ENCODE results near the gene LHX6. TPM values are rescaled to one million over a fixed set of nuclear protein-coding genes. Genes with fewer than 3 reads are reported as not detected.

Gene LHX6
- polyA plus RNA-seq, 1 donor: 1.1 TPM

DNA sequence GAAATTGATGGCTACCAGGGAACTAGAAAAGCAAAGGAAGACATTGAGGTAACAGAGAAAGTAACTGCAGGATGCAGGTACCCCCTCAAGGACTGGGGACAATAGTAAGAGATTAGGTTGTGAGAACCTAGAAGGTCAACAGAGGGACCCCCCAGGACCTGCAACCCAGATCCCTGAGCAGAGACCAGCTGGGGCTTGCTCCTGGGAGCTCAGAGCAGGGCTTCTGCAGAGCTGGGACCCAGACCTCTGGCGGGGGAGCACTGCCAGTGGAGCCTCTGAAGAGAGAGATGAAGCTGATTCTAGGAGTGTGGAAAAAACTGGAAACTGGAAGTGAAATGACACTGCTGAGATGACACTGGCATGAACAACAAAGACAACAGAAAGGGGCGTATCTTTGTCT lies 51.8 kb downstream of the LHX6 start:
- H3K4me1 ChIP-seq (ENCODE audit: control insufficient read depth, insufficient read depth, low read length): peaks cover 30% of the 10 kb centered on the region
- 90% methylated on average over 2 of the region's 2 CpGs for WGBS (ENCODE audit: insufficient coverage, low lambda C conversion rate)
- no peaks in the 10 kb centered on the region for H3K27me3 ChIP-seq (ENCODE audit: control insufficient read depth, insufficient read depth, low read length)
- no peaks in the 10 kb centered on the region for H3K36me3 ChIP-seq (ENCODE audit: control insufficient read depth, insufficient read depth, low read length)
- H3K9me3 ChIP-seq (ENCODE audit: control insufficient read depth, low read depth, low read length): no peaks in the 10 kb centered on the region
- DNase-seq: no peak
- no peak overlapping the region for H3K4me3 ChIP-seq (ENCODE audit: low read length)
- no peak overlapping the region for H3K27ac ChIP-seq (ENCODE audit: low read length)

DNA sequence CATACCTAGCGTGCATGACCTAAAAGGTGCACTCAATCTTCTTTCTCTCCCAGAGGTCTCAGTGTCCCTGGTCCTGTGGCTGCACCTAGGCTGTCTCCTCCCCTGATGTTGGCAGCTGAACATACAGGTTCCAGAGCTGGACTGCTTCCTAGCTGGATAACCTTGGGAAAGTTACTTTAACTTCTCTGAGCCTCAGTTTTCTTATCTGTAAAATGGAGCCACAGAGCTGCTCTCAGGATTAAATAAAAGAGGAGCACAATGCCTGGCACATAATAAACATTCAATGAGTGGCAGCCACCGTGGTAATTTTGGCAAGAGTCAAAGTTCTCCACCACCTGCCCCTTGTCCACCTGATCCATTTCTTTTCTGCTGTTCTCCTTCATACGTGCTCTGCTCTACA lies 55.1 kb downstream of the LHX6 start:
- H3K4me1 ChIP-seq (ENCODE audit: control insufficient read depth, insufficient read depth, low read length): peaks cover 5% of the 10 kb centered on the region
- no peak overlapping the region for H3K27ac ChIP-seq (ENCODE audit: low read length)
- H3K27me3 ChIP-seq (ENCODE audit: control insufficient read depth, insufficient read depth, low read length): peaks cover 7% of the 10 kb centered on the region
- no peak overlapping the region for H3K4me3 ChIP-seq (ENCODE audit: low read length)
- WGBS (ENCODE audit: insufficient coverage, low lambda C conversion rate): no CpG with 5 or more reads among the region's 3 CpGs
- no peak for DNase-seq
- H3K36me3 ChIP-seq (ENCODE audit: control insufficient read depth, insufficient read depth, low read length): no peaks in the 10 kb centered on the region
- no peaks in the 10 kb centered on the region for H3K9me3 ChIP-seq (ENCODE audit: control insufficient read depth, low read depth, low read length)

DNA sequence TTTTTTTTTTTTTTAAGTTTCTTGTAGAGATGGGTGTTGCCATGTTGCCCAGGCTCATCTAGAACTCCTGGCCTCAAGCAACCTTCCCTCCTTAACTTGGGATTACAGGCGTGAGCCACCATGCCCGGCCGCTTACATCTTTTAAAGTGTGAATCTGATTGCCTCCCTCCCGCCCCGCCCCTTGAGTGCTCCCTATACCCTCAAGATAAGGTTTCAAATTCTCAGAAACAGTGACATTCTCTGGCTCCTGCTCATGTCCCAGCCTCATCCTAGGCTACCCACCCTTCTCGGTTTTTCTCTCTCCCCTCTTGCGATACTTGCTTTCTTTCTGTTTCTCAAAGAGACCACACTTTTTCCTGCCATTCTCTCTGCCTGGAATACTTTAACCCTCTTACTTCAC lies 56.6 kb downstream of the LHX6 start:
- Histone ChIP-seq H3K9me3 (ENCODE audit: control insufficient read depth, low read depth, low read length) (no peaks in the 10 kb centered on the region), H3K27ac (ENCODE audit: low read length) (no peak overlapping the region), H3K36me3 (ENCODE audit: control insufficient read depth, insufficient read depth, low read length) (no peaks in the 10 kb centered on the region), H3K4me1 (ENCODE audit: control insufficient read depth, insufficient read depth, low read length) (no peaks in the 10 kb centered on the region), H3K27me3 (ENCODE audit: control insufficient read depth, insufficient read depth, low read length) (peaks cover 10% of the 10 kb centered on the region), H3K4me3 (ENCODE audit: low read length) (no peak overlapping the region)
- no peak for DNase-seq
- WGBS (ENCODE audit: insufficient coverage, low lambda C conversion rate): 95% methylated on average over 2 of the region's 7 CpGs

DNA sequence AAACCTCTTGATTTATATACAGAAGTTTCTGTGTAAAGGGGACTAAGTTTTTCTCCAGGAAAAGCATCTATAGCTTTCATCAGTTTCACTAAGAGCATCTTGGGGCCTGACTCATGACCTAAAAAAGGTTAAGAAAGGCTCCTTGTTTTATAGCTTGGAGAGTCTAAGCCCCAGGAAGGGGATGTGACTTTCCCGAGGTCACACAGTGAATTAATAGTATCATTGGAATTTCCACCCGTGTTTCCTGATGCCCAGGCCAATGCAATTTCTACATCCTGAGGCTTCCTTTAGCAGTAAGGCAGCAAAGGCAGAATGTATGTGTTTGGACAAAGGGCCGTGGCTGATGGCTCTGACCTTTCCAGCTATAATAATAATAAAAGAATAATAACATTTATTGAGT lies 60.4 kb downstream of the LHX6 start:
- Histone ChIP-seq H3K27ac (ENCODE audit: low read length) (no peak overlapping the region), H3K36me3 (ENCODE audit: control insufficient read depth, insufficient read depth, low read length) (no peaks in the 10 kb centered on the region), H3K4me3 (ENCODE audit: low read length) (no peak overlapping the region), H3K4me1 (ENCODE audit: control insufficient read depth, insufficient read depth, low read length) (no peaks in the 10 kb centered on the region), H3K27me3 (ENCODE audit: control insufficient read depth, insufficient read depth, low read length) (peaks cover 16% of the 10 kb centered on the region), H3K9me3 (ENCODE audit: control insufficient read depth, low read depth, low read length) (no peaks in the 10 kb centered on the region)
- no CpG with 5 or more reads among the region's 3 CpGs for WGBS (ENCODE audit: insufficient coverage, low lambda C conversion rate)
- no peak for DNase-seq

DNA sequence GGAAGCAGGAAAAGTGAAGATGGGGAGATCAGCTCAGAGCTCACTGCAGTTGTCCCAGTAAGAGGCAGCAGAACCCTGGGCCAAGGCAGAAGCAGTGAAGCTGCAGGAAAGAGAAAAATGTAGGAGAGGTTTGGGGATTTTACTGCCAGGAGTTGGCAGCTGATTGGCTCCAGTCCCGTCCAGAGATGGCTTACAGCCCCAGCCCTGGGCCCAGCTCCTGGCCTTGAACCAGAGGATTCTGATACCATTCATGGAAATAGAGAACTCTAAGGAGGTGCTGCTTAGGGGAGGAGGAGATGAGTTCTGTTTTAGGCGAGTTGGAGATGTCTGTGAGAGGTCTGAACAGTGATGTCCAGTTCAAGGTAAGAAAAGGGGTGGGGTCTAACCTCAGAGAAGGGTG lies 64.5 kb downstream of the LHX6 start:
- H3K27ac ChIP-seq (ENCODE audit: low read length): no peak overlapping the region
- no CpG with 5 or more reads among the region's 2 CpGs for WGBS (ENCODE audit: insufficient coverage, low lambda C conversion rate)

DNA sequence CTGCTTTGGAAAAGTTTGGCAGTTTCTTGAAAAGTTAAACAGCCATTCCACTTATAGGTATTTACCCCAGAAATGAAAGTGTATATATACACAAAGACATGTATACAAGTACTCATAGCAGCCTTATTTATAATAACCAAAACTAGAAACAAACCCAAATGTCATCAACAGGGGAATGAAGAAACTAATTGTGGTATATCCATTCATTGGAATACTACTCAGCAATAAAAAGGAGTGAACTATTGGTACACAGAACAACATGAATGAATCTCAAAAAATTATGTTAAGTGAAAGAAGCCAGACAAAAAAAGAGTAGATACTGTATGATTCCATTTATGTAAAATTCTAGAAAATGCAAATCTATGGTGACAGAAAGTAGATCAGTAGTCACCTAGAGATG lies 66.3 kb downstream of the LHX6 start:
- no peak overlapping the region for H3K4me3 ChIP-seq (ENCODE audit: low read length)
- H3K36me3 ChIP-seq (ENCODE audit: control insufficient read depth, insufficient read depth, low read length): no peaks in the 10 kb centered on the region
- DNase-seq: no peak
- peaks cover 8% of the 10 kb centered on the region for H3K27me3 ChIP-seq (ENCODE audit: control insufficient read depth, insufficient read depth, low read length)
- no peak overlapping the region for H3K27ac ChIP-seq (ENCODE audit: low read length)
- peaks cover 3% of the 10 kb centered on the region for H3K4me1 ChIP-seq (ENCODE audit: control insufficient read depth, insufficient read depth, low read length)
- peaks cover 3% of the 10 kb centered on the region for H3K9me3 ChIP-seq (ENCODE audit: control insufficient read depth, low read depth, low read length)

More for the DNA sequence above, 64.5 kb downstream of the LHX6 start:
- Histone ChIP-seq H3K4me1 (ENCODE audit: control insufficient read depth, insufficient read depth, low read length) (no peaks in the 10 kb centered on the region), H3K36me3 (ENCODE audit: control insufficient read depth, insufficient read depth, low read length) (no peaks in the 10 kb centered on the region), H3K4me3 (ENCODE audit: low read length) (no peak overlapping the region), H3K9me3 (ENCODE audit: control insufficient read depth, low read depth, low read length) (peaks cover 3% of the 10 kb centered on the region), H3K27me3 (ENCODE audit: control insufficient read depth, insufficient read depth, low read length) (peaks cover 10% of the 10 kb centered on the region)
- DNase-seq: no peak

DNA sequence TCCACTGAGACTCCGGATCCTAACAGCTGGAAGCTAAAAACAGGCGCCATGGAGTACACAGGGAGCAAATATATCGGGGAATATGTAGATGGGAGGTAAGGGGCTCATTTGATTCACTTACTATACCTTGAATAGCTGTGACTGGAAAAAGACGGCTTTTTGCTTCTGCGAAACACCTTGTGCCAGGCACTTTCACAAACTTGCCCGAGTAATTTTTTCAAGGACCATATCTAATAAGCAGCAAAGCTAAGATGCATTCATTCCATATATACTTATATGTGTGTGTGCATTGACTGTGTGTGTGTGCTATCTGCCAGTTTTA lies 68.9 kb downstream of the LHX6 start:
- H3K27me3 ChIP-seq (ENCODE audit: control insufficient read depth, insufficient read depth, low read length): peaks cover 5% of the 10 kb centered on the region
- WGBS (ENCODE audit: insufficient coverage, low lambda C conversion rate): 78% methylated on average over 3 of the region's 6 CpGs
- H3K36me3 ChIP-seq (ENCODE audit: control insufficient read depth, insufficient read depth, low read length): peaks cover 3% of the 10 kb centered on the region
- no peak overlapping the region for H3K27ac ChIP-seq (ENCODE audit: low read length)
- H3K4me1 ChIP-seq (ENCODE audit: control insufficient read depth, insufficient read depth, low read length): peaks cover 3% of the 10 kb centered on the region
- H3K9me3 ChIP-seq (ENCODE audit: control insufficient read depth, low read depth, low read length): peaks cover 3% of the 10 kb centered on the region
- DNase-seq: no peak
- H3K4me3 ChIP-seq (ENCODE audit: low read length): no peak overlapping the region

DNA sequence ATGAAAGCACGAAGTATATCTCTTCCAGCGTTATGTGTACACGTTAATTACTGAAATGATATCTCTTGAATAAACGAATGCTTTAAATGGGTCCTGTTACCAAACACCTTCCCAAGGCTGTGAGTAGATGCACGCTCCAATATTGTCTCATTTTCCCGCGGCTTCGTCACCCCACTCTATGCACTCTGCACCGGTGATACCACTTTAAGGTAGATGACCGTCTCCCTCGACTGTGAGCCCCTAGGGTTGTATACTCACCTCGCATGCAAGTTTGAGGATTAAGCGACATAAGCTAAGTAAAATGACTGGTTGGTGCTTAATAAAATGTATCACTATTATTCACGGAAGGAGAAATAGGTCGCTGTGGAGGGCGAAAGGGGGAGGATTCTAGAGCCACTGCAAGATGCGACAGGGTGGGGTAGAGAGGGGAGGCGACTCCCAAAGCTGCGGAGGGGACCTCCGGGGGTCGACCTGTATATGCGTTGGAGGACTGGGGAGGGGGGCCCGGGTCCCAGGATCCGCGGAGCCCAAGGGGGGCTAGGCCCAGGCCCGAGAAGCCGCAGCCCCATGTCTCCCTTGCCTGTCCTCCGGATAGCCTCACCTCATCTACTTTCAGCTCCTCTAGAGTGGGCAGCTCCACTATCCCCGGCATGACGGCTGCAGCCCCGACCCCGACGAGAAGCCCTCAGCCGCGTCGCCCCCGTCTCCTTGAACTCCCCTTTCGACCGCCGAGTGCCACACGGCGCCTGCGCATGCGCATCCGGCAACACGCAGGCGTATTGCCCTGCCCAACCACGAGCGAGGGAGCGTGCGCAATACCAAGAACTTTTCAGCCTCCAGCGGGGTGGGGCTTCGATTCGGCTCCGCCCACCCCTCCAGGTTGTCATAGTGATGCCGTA lies 69.5 kb downstream of the LHX6 start, which contains the start of the genes MORN5 and NDUFA8:
Gene MORN5, plus strand, starts transcription at position 883 of the 899 bp plus-strand sequence. CDS start 65 bp downstream, outside the sequence.
Gene NDUFA8, minus strand, starts transcription at position 754 of the 899 bp plus-strand sequence. Its CDS starts 102 bp downstream, at position 652.
- DNase-seq: peak; percentile 96 to 98
- Histone ChIP-seq H3K27me3 (ENCODE audit: control insufficient read depth, insufficient read depth, low read length) (peaks cover 3% of the 10 kb centered on the region), H3K36me3 (ENCODE audit: control insufficient read depth, insufficient read depth, low read length) (peaks cover 3% of the 10 kb centered on the region), H3K4me3 (ENCODE audit: low read length) (peak within 1 kb of the TSS; percentile 94), H3K27ac (ENCODE audit: low read length) (peak within 1 kb of the TSS; percentile 53), H3K9me3 (ENCODE audit: control insufficient read depth, low read depth, low read length) (peaks cover 3% of the 10 kb centered on the region), H3K4me1 (ENCODE audit: control insufficient read depth, insufficient read depth, low read length) (peaks cover 3% of the 10 kb centered on the region)
- WGBS (ENCODE audit: insufficient coverage, low lambda C conversion rate): 0% methylated on average over 2 of the region's 56 CpGs

DNA sequence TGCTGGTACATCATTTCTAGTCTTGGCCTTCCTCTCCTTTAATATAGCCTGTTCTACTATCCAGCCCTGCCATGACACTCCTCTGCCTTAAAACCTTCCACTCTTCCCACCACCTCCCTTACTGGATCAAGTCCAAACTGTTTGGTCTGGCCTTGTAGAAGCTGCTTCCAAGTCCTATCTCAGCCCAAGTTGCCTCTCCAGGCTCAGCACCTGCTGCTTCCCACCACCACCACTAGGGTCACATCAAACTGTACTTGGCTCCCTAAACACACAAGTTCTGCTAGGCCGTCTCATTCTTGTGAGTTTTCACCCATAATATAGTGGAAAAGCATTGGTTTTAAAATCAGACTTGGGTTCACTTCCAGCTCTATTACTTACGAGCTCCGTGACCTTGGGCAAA lies 70.6 kb downstream of the LHX6 start:
- H3K27ac ChIP-seq (ENCODE audit: low read length): no peak overlapping the region
- WGBS (ENCODE audit: insufficient coverage, low lambda C conversion rate): no CpG with 5 or more reads among the region's 3 CpGs
- peaks cover 2% of the 10 kb centered on the region for H3K27me3 ChIP-seq (ENCODE audit: control insufficient read depth, insufficient read depth, low read length)
- DNase-seq: peak; percentile 26 to 39
- H3K36me3 ChIP-seq (ENCODE audit: control insufficient read depth, insufficient read depth, low read length): peaks cover 3% of the 10 kb centered on the region
- peaks cover 3% of the 10 kb centered on the region for H3K4me1 ChIP-seq (ENCODE audit: control insufficient read depth, insufficient read depth, low read length)
- H3K9me3 ChIP-seq (ENCODE audit: control insufficient read depth, low read depth, low read length): peaks cover 3% of the 10 kb centered on the region
- no peak overlapping the region for H3K4me3 ChIP-seq (ENCODE audit: low read length)

DNA sequence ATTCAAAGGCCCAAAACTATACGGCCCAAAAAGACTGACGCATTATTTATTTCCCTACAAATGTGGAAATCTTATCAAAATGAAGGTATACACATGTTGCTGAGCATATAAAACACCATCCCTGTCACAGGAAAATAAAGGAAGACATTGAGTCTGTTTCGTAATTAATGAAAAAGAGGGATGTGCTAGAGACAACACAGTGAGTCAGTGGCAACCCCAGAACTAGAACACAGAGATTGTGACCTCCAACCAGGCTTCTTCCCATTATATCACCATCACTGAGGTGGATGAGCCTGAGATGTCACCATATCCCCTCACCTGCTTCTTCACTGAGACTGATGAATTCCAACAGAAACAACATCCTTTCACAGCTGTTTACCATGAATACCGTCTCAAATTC lies 73.0 kb downstream of the LHX6 start:
- Histone ChIP-seq H3K27ac (ENCODE audit: low read length) (no peak overlapping the region), H3K27me3 (ENCODE audit: control insufficient read depth, insufficient read depth, low read length) (no peaks in the 10 kb centered on the region), H3K4me1 (ENCODE audit: control insufficient read depth, insufficient read depth, low read length) (peaks cover 3% of the 10 kb centered on the region), H3K36me3 (ENCODE audit: control insufficient read depth, insufficient read depth, low read length) (peaks cover 14% of the 10 kb centered on the region), H3K4me3 (ENCODE audit: low read length) (no peak overlapping the region), H3K9me3 (ENCODE audit: control insufficient read depth, low read depth, low read length) (no peaks in the 10 kb centered on the region)
- WGBS (ENCODE audit: insufficient coverage, low lambda C conversion rate): 97% methylated on average over 3 of the region's 4 CpGs
- DNase-seq: no peak
